Activated CD4-positive, alpha-beta T cell treated with anti-CD3 and anti-CD28 coated beads for 24 hours (primary cell): ENCODE measurements around the gene KLC1.
A peak's percentile ranks its signal among the peaks of the same experiment; 100 is the strongest.
"Not testable (repeated sequence)": the region's sequence is repeated elsewhere in the genome, so short reads cannot be mapped to it uniquely, and the experiment has no call there.

Experiments
- DNase-seq, 2 donors: peaks; one replicate each; pipeline ENCODE4 v3.0.0-alpha.2; 2020; ENCODE audit warnings: low read depth in 2 of 2

KLC1 gene

GRCh38 chr14:103628684-103629502, at the start of gene KLC1:
Gene KLC1, plus strand, starts transcription at chr14:103629211. Its CDS starts 25,354 bp downstream, at chr14:103654565.
- DNase-seq = peak; percentile 76 to 79

GRCh38 chr14:103581206-103581605, 47.8 kb upstream of the KLC1 start:
- DNase-seq = no peak

- no peak for DNase-seq
Measured at GRCh38 chr14:103581954-103582703, 46.9 kb upstream of the KLC1 start.

- no peak for DNase-seq
Measured at GRCh38 chr14:103584326-103584915, 44.6 kb upstream of the KLC1 start.

- DNase-seq = no peak
Measured at GRCh38 chr14:103593577-103593976, 35.4 kb upstream of the KLC1 start.

- DNase-seq = no peak
Measured at GRCh38 chr14:103594265-103594664, 34.7 kb upstream of the KLC1 start.

GRCh38 chr14:103597623-103598377, 31.2 kb upstream of the KLC1 start:
- DNase-seq = no peak

- DNase-seq = no peak
Measured at GRCh38 chr14:103600503-103600902, 28.5 kb upstream of the KLC1 start.

GRCh38 chr14:103604620-103605019, 24.4 kb upstream of the KLC1 start:
- no peak for DNase-seq

- no peak for DNase-seq
Measured at GRCh38 chr14:103606963-103607668, 21.9 kb upstream of the KLC1 start.

- DNase-seq = no peak
Measured at GRCh38 chr14:103607822-103608221, 21.2 kb upstream of the KLC1 start.

GRCh38 chr14:103609081-103609480, 19.9 kb upstream of the KLC1 start:
- not testable (repeated sequence) for DNase-seq

GRCh38 chr14:103611215-103611614, 17.8 kb upstream of the KLC1 start:
- no peak for DNase-seq

GRCh38 chr14:103613517-103613916, 15.5 kb upstream of the KLC1 start:
- DNase-seq = no peak

- no peak for DNase-seq
Measured at GRCh38 chr14:103616635-103617300, 12.2 kb upstream of the KLC1 start.

- DNase-seq = no peak
Measured at GRCh38 chr14:103619057-103619456, 10.0 kb upstream of the KLC1 start.

GRCh38 chr14:103621860-103622259, 7.2 kb upstream of the KLC1 start:
- no peak for DNase-seq

- DNase-seq = no peak
Measured at GRCh38 chr14:103623308-103623707, 5.7 kb upstream of the KLC1 start.

- DNase-seq = no peak
Measured at GRCh38 chr14:103623883-103624482, 5.0 kb upstream of the KLC1 start.

- DNase-seq = no peak
Measured at GRCh38 chr14:103624860-103625259, 4.2 kb upstream of the KLC1 start.
